Activated T-helper 2 cell treated with anti-CD3 and anti-CD28 coated beads, Interferon-gamma antibody, Interleukin-2, Interleukin-4, amounts not matched to agents 10 μg/mL and 5 μg/mL and 100 μg/mL, durations not matched to agents 14 hours and 24 hours and 36 hours (primary cell): ENCODE results near the gene CCDC88C. TPM values are rescaled to one million over a fixed set of nuclear protein-coding genes. Genes with fewer than 3 reads are reported as not detected.
A peak's percentile ranks its signal among the peaks of the same experiment; 100 is the strongest.

ENCODE experiments used
- DNase-seq: peaks from one replicate; pipeline ENCODE4 v3.0.0; 2021; ENCODE audit warnings: low spot score
- H3K27ac Mint-ChIP-seq: one replicate; pipeline ENCODE4 v1.8.0; 2021; ENCODE audit warnings: mixed read lengths
- H3K27me3 Mint-ChIP-seq: one replicate; pipeline ENCODE4 v1.8.0; 2021; ENCODE audit warnings: low read depth, mixed read lengths
- H3K36me3 Mint-ChIP-seq: one replicate; pipeline ENCODE4 v1.8.0; 2021; ENCODE audit warnings: low read depth, mixed read lengths
- H3K4me1 Mint-ChIP-seq: one replicate; pipeline ENCODE4 v1.8.0; 2021; ENCODE audit warnings: low read depth, mixed read lengths
- H3K4me3 Mint-ChIP-seq: one replicate; pipeline ENCODE4 v1.8.0; 2021; ENCODE audit warnings: low read depth, mild to moderate bottlenecking, moderate library complexity, mixed read lengths
- H3K9me3 Mint-ChIP-seq: one replicate; pipeline ENCODE4 v1.8.0; 2021; ENCODE audit warnings: mixed read lengths
- intact Hi-C: fragments of 100-400 bp; cut with micrococcal nuclease; formaldehyde crosslinking; loops from one replicate; pipeline ENCODE4 v1.15.1; 2023
- total RNA-seq: library from RNA; stranded (reverse); gene quantifications from 2 replicates; pipeline ENCODE4 v1.2.3, GENCODE V29; 2022

CCDC88C gene
- total RNA-seq, 1 donor from 2014 or later, result 95.3 TPM

- Mint-ChIP-seq H3K4me3 (no peak overlapping the region), H3K4me1 (peaks cover 66% of the 10 kb centered on the region), H3K9me3 (no peaks in the 10 kb centered on the region), H3K36me3 (peaks cover 82% of the 10 kb centered on the region), H3K27ac (no peak overlapping the region), H3K27me3 (no peaks in the 10 kb centered on the region)
- intact Hi-C loops, result no loop called here
- DNase-seq, result no peak
Observed at GRCh38 chr14:91313852-91314251, 103.8 kb downstream of the CCDC88C start.

- no peaks in the 10 kb centered on the region for H3K9me3 Mint-ChIP-seq
- no peaks in the 10 kb centered on the region for H3K27me3 Mint-ChIP-seq
- H3K4me3 Mint-ChIP-seq, result peak overlapping the region; percentile 51
- peaks cover 65% of the 10 kb centered on the region for H3K4me1 Mint-ChIP-seq
- peaks cover 84% of the 10 kb centered on the region for H3K36me3 Mint-ChIP-seq
- intact Hi-C loops, result no loop called here
- H3K27ac Mint-ChIP-seq, result peak overlapping the region; percentile 58
- DNase-seq, result no peak
Observed at GRCh38 chr14:91313154-91313850, 104.3 kb downstream of the CCDC88C start.

DNA sequence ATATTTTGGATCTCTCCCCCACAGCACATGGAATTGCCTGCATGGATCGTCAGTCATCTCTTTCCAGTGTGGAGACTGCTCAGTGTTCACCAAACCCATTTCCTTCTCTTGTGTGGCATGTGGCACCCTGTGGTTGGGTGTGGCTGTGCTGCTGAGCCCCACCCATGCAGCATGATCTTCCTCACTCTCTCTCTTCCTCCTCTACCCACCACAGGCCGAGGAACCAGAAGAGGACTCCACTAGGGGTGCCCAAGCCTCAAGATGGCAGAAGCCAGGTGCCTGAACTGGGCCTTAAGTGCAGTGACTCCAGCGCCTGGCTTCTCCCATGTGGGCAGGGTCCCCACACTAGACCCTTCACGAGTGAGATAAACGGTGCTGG, 106.3 kb downstream of the CCDC88C start:
- Mint-ChIP-seq H3K27me3 (no peaks in the 10 kb centered on the region), H3K27ac (peak overlapping the region; percentile 95), H3K4me1 (peaks cover 47% of the 10 kb centered on the region), H3K36me3 (peaks cover 85% of the 10 kb centered on the region), H3K4me3 (peak overlapping the region; percentile 64), H3K9me3 (no peaks in the 10 kb centered on the region)
- peak; percentile 61 for DNase-seq
- intact Hi-C loops, result no loop called here

DNA sequence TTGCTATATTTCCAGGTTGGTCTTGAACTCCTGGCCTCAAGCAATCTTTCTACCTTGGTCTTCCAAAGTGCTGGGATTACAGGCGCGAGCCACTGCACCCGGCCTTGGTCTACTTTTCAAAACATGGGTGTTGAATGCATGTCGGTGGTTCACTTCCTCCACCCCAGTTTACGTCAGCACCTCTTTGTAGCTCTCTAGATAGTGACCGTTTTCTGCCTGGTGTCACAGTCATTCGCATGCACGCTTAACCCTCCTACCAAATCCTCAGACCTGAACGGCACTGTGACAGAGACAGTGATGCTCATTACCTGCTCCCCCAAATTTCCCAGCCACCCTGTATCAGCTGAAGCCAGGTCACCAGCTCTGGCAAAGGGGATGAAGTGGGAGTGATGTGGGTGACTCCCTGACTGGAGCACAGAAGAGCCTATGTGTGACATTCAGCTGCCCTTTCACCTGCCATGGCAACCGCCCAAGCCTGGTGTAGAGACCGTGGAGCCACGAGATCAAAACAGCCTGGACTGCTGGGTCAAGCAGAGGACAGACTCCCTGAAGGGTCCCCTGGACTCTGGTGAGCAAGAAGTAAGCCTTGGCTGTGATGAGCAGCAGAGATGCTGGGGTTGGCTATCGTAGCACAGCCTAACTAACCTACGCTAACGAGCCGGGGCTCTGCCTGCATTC, 106.9 kb downstream of the CCDC88C start:
- Mint-ChIP-seq H3K36me3 (peaks cover 85% of the 10 kb centered on the region), H3K4me3 (peak overlapping the region; percentile 64), H3K4me1 (peaks cover 43% of the 10 kb centered on the region), H3K27me3 (no peaks in the 10 kb centered on the region), H3K27ac (peak overlapping the region; percentile 95), H3K9me3 (no peaks in the 10 kb centered on the region)
- no peak for DNase-seq
- intact Hi-C loops, result no loop called here

DNA sequence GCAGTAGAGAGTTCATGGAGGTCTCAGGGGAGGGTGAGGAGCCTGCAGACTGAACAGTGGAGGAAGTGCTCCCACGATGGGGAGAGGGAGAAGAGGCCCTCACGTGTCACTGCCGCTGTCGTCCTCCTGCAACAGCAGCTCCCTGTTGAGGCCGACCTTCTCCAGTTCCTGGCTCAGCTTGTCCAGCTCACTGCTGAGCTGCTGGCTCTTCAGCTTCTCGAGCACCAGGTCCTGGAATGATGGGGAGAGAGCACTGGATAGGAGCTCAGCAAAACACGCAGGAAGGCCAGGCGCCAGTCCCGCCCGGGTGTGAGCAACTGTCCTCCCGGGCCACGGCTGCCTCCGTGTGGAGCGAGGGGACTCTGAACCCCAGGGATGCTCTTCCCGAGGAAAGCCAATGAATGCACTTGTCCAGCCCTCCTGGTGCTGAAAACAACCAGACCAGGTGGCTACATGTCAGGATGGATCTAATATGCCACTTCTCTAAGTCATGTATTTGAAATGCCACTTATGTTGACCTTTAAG, 107.8 kb downstream of the CCDC88C start:
- no peak for DNase-seq
- Mint-ChIP-seq H3K9me3 (no peaks in the 10 kb centered on the region), H3K4me3 (no peak overlapping the region), H3K27me3 (no peaks in the 10 kb centered on the region), H3K36me3 (peaks cover 89% of the 10 kb centered on the region), H3K4me1 (peaks cover 41% of the 10 kb centered on the region), H3K27ac (peak overlapping the region; percentile 95)
- intact Hi-C loops, result no loop called here

GRCh38 chr14:91308337-91308736, 109.3 kb downstream of the CCDC88C start:
- H3K27me3 Mint-ChIP-seq, result no peaks in the 10 kb centered on the region
- H3K4me3 Mint-ChIP-seq, result no peak overlapping the region
- no peaks in the 10 kb centered on the region for H3K9me3 Mint-ChIP-seq
- peaks cover 85% of the 10 kb centered on the region for H3K36me3 Mint-ChIP-seq
- H3K4me1 Mint-ChIP-seq, result peaks cover 35% of the 10 kb centered on the region
- intact Hi-C loops, result no loop called here
- DNase-seq, result no peak
- H3K27ac Mint-ChIP-seq, result peak overlapping the region; percentile 19

GRCh38 chr14:91307652-91308051, 110.0 kb downstream of the CCDC88C start:
- no peaks in the 10 kb centered on the region for H3K27me3 Mint-ChIP-seq
- H3K4me3 Mint-ChIP-seq, result no peak overlapping the region
- intact Hi-C loops, result no loop called here
- H3K27ac Mint-ChIP-seq, result no peak overlapping the region
- peaks cover 83% of the 10 kb centered on the region for H3K36me3 Mint-ChIP-seq
- peaks cover 35% of the 10 kb centered on the region for H3K4me1 Mint-ChIP-seq
- no peak for DNase-seq
- H3K9me3 Mint-ChIP-seq, result no peaks in the 10 kb centered on the region

DNA sequence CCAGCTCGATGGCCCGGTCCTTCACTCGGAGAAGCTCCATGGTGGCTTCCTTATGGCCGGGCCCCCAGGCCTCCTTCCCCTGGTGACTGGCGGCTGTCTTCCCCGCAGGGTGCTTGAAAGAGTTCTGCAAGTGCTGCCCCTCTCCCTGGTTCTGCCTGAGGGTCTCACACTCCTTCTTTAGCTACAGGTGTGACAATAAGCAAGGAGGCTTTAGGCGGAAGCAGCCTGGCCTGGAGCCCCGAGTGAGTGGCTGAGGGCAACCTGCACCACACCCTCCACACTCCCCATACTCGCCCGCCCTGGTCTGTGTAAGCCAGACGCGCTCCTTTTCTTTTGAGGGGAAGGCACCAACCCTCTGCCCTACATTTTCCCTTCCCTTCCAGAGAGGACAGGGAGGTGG, 110.6 kb downstream of the CCDC88C start:
- peaks cover 40% of the 10 kb centered on the region for H3K4me1 Mint-ChIP-seq
- peak overlapping the region; percentile 22 for H3K27ac Mint-ChIP-seq
- H3K27me3 Mint-ChIP-seq, result no peaks in the 10 kb centered on the region
- no peak for DNase-seq
- H3K9me3 Mint-ChIP-seq, result no peaks in the 10 kb centered on the region
- H3K4me3 Mint-ChIP-seq, result no peak overlapping the region
- intact Hi-C loops, result no loop called here
- H3K36me3 Mint-ChIP-seq, result peaks cover 87% of the 10 kb centered on the region

DNA sequence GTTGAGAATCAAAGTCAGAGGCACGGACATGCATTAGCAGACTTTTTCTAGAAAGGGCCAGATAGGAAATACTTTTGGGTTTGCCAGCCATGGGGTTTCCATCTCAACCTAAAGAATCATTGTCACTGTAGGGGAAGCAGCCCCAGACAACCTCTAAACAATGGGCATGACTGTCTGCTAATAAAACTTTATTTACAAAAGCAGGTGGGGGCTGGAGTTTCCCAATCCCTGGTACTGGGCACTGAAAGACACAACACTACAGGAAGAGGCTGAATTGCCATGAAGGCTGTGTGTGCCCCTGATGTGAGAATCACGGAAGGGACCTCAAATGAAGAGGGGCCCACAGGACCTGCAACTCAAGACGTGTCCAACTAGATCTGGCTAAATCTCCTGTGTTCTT, 111.1 kb downstream of the CCDC88C start:
- no peak for DNase-seq
- no peaks in the 10 kb centered on the region for H3K27me3 Mint-ChIP-seq
- peaks cover 90% of the 10 kb centered on the region for H3K36me3 Mint-ChIP-seq
- peaks cover 42% of the 10 kb centered on the region for H3K4me1 Mint-ChIP-seq
- intact Hi-C loops, result no loop called here
- peak overlapping the region; percentile 33 for H3K27ac Mint-ChIP-seq
- H3K4me3 Mint-ChIP-seq, result no peak overlapping the region
- no peaks in the 10 kb centered on the region for H3K9me3 Mint-ChIP-seq

- no peaks in the 10 kb centered on the region for H3K27me3 Mint-ChIP-seq
- H3K36me3 Mint-ChIP-seq, result peaks cover 90% of the 10 kb centered on the region
- no peak for DNase-seq
- peak overlapping the region; percentile 39 for H3K27ac Mint-ChIP-seq
- peaks cover 41% of the 10 kb centered on the region for H3K4me1 Mint-ChIP-seq
- no peaks in the 10 kb centered on the region for H3K9me3 Mint-ChIP-seq
- intact Hi-C loops, result no loop called here
- H3K4me3 Mint-ChIP-seq, result no peak overlapping the region
Observed at GRCh38 chr14:91305650-91306431, 111.8 kb downstream of the CCDC88C start.

DNA sequence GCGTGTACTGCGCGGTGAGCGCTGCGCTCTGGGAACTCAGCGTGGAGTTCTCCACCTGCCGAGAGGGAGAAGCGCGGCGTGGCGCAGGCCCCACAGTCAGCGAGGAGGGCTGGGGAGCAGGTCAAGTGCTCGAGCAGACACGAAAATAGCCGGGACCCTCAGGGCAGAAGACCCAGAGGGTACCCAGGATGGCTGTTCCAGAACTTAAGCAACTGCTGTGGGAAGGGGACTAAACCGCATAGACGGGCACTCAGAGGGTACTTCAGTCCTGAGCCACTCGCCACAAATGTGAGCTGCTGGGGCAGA, 113.7 kb downstream of the CCDC88C start:
- peak overlapping the region; percentile 97 for H3K27ac Mint-ChIP-seq
- no peaks in the 10 kb centered on the region for H3K9me3 Mint-ChIP-seq
- H3K4me3 Mint-ChIP-seq, result no peak overlapping the region
- intact Hi-C loops, result loop anchor here (2.0 to 5.0 kb wide), 4 partner anchors 52 to 242 kb away; partner anchors contain the start of genes CCDC88C and RPS6KA5
- no peaks in the 10 kb centered on the region for H3K27me3 Mint-ChIP-seq
- H3K36me3 Mint-ChIP-seq, result peaks cover 91% of the 10 kb centered on the region
- DNase-seq, result no peak
- peaks cover 44% of the 10 kb centered on the region for H3K4me1 Mint-ChIP-seq

DNA sequence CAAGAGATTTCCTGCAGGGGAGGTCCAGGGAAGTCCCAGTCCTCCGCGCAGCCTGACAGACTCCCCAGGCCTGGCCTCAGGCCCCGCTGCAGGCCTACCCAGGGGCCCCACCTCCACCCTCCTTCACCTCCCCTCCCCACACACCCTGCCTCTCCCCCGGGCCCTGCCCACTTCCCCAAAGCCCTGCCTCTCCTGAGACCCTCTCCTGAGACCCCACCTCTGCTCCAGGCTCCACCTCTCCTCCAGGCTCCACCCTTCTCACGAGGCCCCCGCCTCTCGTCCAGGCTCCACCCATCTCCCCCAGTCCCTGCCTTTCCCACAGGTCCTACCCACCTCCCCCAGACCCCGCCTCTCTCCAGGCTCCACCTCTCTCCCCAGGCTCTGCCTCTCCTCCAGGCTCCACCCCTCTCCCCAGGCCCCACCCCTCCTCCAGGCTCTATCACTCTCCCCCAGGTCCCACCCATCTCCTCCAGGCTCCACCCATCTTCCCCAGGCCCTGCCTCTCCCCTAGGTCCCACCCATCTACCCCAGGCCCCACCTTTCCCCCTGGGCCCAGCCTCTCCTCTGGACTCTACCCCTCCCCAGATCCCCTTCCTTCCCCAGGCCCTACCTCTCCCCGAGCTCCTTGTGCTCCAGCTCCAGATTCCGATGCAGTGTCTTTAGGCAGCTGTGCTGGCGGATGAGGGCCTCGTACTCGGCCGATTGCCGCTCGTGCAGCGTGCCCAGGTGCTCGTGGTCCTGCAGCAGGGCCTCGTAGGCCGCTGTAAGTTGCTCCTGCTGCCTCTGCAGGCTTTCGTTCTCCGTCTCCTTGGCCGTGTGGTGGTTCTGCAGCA, 114.3 kb downstream of the CCDC88C start:
- DNase-seq, result peak; percentile 56
- no peaks in the 10 kb centered on the region for H3K27me3 Mint-ChIP-seq
- intact Hi-C loops, result loop anchor here (2.0 to 5.0 kb wide), 4 partner anchors 51 to 241 kb away; partner anchors contain the start of genes CCDC88C and RPS6KA5
- no peaks in the 10 kb centered on the region for H3K9me3 Mint-ChIP-seq
- peaks cover 46% of the 10 kb centered on the region for H3K4me1 Mint-ChIP-seq
- peaks cover 91% of the 10 kb centered on the region for H3K36me3 Mint-ChIP-seq
- H3K27ac Mint-ChIP-seq, result peak overlapping the region; percentile 97
- peak overlapping the region; percentile 27 for H3K4me3 Mint-ChIP-seq
